Small intestine (tissue), 7 donors: ENCODE measurements around the gene KCNK13. TPM values are rescaled to one million over a fixed set of nuclear protein-coding genes. Genes with fewer than 3 reads are reported as not detected.

Experiments used
- DNase-seq, 2 donors: peaks; one replicate each; pipeline versions ENCODE4 v3.0.0 to v3.0.0-alpha.2; 2013
- FAIRE-seq: peaks from 2 replicates; lab custom pipeline; 2012; peaks lifted over from hg19 to GRCh38; lab: Jason Lieb, UNC
- H3K27ac ChIP-seq, 3 donors: one replicate each; pipeline ENCODE4 v1.5.1; 2013; ENCODE audit warnings: low read length in 2 of 3, mild to moderate bottlenecking in 2 of 3, control low read depth in 1 of 3, inconsistent platforms in 1 of 3, low read depth in 1 of 3, moderate library complexity in 1 of 3
- H3K27me3 ChIP-seq, 3 donors: one replicate each; pipeline ENCODE4 v1.6.1; 2013; ENCODE audit warnings: low read length in 3 of 3, inconsistent platforms in 1 of 3; ENCODE audit not compliant: control insufficient read depth in 3 of 3, insufficient read depth in 3 of 3
- H3K36me3 ChIP-seq, 3 donors: one replicate each; pipeline ENCODE4 v1.6.1; 2013; ENCODE audit warnings: low read length in 3 of 3, inconsistent platforms in 1 of 3, low read depth in 1 of 3, mild to moderate bottlenecking in 1 of 3, moderate library complexity in 1 of 3; ENCODE audit not compliant: control insufficient read depth in 3 of 3, insufficient read depth in 2 of 3
- H3K4me1 ChIP-seq, 3 donors: one replicate each; pipeline ENCODE4 v1.6.1; 2013; ENCODE audit warnings: low read length in 2 of 3, inconsistent platforms in 1 of 3, low read depth in 1 of 3, mild to moderate bottlenecking in 1 of 3, moderate library complexity in 1 of 3; ENCODE audit not compliant: control insufficient read depth in 3 of 3, insufficient read depth in 2 of 3
- H3K4me3 ChIP-seq, 3 donors: one replicate each; pipeline ENCODE4 v1.5.1; 2013; ENCODE audit warnings: low read length in 3 of 3, control low read depth in 1 of 3, inconsistent platforms in 1 of 3, low read depth in 1 of 3, mild to moderate bottlenecking in 1 of 3, moderate library complexity in 1 of 3
- H3K9me3 ChIP-seq, 2 donors: one replicate each; pipeline ENCODE4 v1.6.1; 2013; ENCODE audit warnings: low read depth in 1 of 2, low read length in 1 of 2; ENCODE audit not compliant: control insufficient read depth in 2 of 2, insufficient read depth in 1 of 2
- WGBS, 3 donors: extraction: QIAGEN DNeasy Blood & Tissue Kit; methylation state at CpG; one replicate each; pipeline ENCODE4 v1.1.7; 2013; 5-methylcytosine and 5-hydroxymethylcytosine counted together
- polyA plus RNA-seq, 4 donors: library from polyadenylated mRNA; stranded (reverse) in 3 of 4; unstranded in 1 of 4; fragments of 200-250 nt in 3 of 4; fragments of 120-200 nt in 1 of 4; gene quantifications; one replicate each; pipeline versions ENCODE4 v1.2.1 to v1.2.3, GENCODE V29; 2013
- donor health status: healthy with polysubstance abuse.
- donor health status: control.
- donor health status: control.
- donor health status: Bipolar disorder and iron deficiency.
- donor health status: healthy.

KCNK13 gene
- polyA plus RNA-seq, 4 donors: 0.15 to 0.66 (median 0.54) TPM; not detected in 1

GRCh38 chr14:90179809-90180779, 118.3 kb downstream of the KCNK13 start:
- no peak for DNase-seq
- 56 to 86% (median 70%) methylated on average over 4 of the region's 4 CpGs for WGBS, 3 donors
- H3K9me3 ChIP-seq: no peaks in the 10 kb centered on the region
- no peaks in the 10 kb centered on the region for H3K4me1 ChIP-seq
- no peaks in the 10 kb centered on the region for H3K27me3 ChIP-seq
- H3K36me3 ChIP-seq: no peaks in the 10 kb centered on the region
- no peak overlapping the region for H3K4me3 ChIP-seq
- H3K27ac ChIP-seq: no peak overlapping the region
- no peak for FAIRE-seq

- no peak for DNase-seq
- Histone ChIP-seq H3K9me3 (no peaks in the 10 kb centered on the region), H3K27me3 (peaks cover 0 to 2% (median 0%) of the 10 kb centered on the region in 3 donors), H3K36me3 (no peaks in the 10 kb centered on the region), H3K4me1 (no peaks in the 10 kb centered on the region), H3K27ac (no peak overlapping the region), H3K4me3 (no peak overlapping the region)
- 93 to 95% (median 95%) methylated on average over 14 of the region's 14 CpGs for WGBS, 3 donors
- no peak for FAIRE-seq
Observed at GRCh38 chr14:90184094-90184493, 122.3 kb downstream of the KCNK13 start.

- no peak overlapping the region for H3K4me3 ChIP-seq
- H3K36me3 ChIP-seq: no peaks in the 10 kb centered on the region
- DNase-seq: no peak
- H3K27me3 ChIP-seq: peaks cover 0 to 2% (median 0%) of the 10 kb centered on the region in 3 donors
- 88 to 90% (median 90%) methylated on average over 23 of the region's 23 CpGs for WGBS, 3 donors
- FAIRE-seq: no peak
- H3K4me1 ChIP-seq: no peaks in the 10 kb centered on the region
- H3K9me3 ChIP-seq: no peaks in the 10 kb centered on the region
- H3K27ac ChIP-seq: no peak overlapping the region
Observed at GRCh38 chr14:90184571-90185266, 122.9 kb downstream of the KCNK13 start.

GRCh38 chr14:90188588-90188987, 126.8 kb downstream of the KCNK13 start:
- 92% methylated on average over 2 of the region's 2 CpGs for WGBS, 3 donors
- peaks cover 0 to 2% (median 0%) of the 10 kb centered on the region in 3 donors for H3K27me3 ChIP-seq
- DNase-seq (no peak), FAIRE-seq (no peak)
- no peak overlapping the region for H3K4me3 ChIP-seq
- no peak overlapping the region for H3K27ac ChIP-seq
- H3K9me3 ChIP-seq: no peaks in the 10 kb centered on the region
- no peaks in the 10 kb centered on the region for H3K4me1 ChIP-seq
- no peaks in the 10 kb centered on the region for H3K36me3 ChIP-seq

- DNase-seq: peak in 1 of 2 donors; percentile 3
- 41 to 74% (median 61%) methylated on average over 5 of the region's 5 CpGs for WGBS, 3 donors
- no peak overlapping the region for H3K27ac ChIP-seq
- H3K36me3 ChIP-seq: no peaks in the 10 kb centered on the region
- FAIRE-seq: no peak
- no peaks in the 10 kb centered on the region for H3K9me3 ChIP-seq
- peaks cover 0 to 4% (median 2%) of the 10 kb centered on the region in 3 donors for H3K27me3 ChIP-seq
- H3K4me1 ChIP-seq: no peaks in the 10 kb centered on the region
- no peak overlapping the region for H3K4me3 ChIP-seq
Observed at GRCh38 chr14:90191154-90191553, 129.4 kb downstream of the KCNK13 start.

GRCh38 chr14:90191585-90191984, 129.8 kb downstream of the KCNK13 start:
- Histone ChIP-seq H3K4me3 (no peak overlapping the region), H3K4me1 (no peaks in the 10 kb centered on the region), H3K36me3 (no peaks in the 10 kb centered on the region), H3K27me3 (peaks cover 0 to 5% (median 2%) of the 10 kb centered on the region in 3 donors), H3K27ac (no peak overlapping the region), H3K9me3 (no peaks in the 10 kb centered on the region)
- DNase-seq (no peak), FAIRE-seq (no peak)
- 69 to 81% (median 72%) methylated on average over 7 of the region's 7 CpGs for WGBS, 3 donors

GRCh38 chr14:90193925-90194324, 132.1 kb downstream of the KCNK13 start:
- no peaks in the 10 kb centered on the region for H3K9me3 ChIP-seq
- no peaks in the 10 kb centered on the region for H3K4me1 ChIP-seq
- no peak overlapping the region for H3K4me3 ChIP-seq
- no peak overlapping the region for H3K27ac ChIP-seq
- DNase-seq: peak; percentile 4 to 22
- H3K36me3 ChIP-seq: no peaks in the 10 kb centered on the region
- FAIRE-seq: no peak
- H3K27me3 ChIP-seq: peaks cover 0 to 5% (median 4%) of the 10 kb centered on the region in 3 donors
- 65 to 79% (median 68%) methylated on average over 9 of the region's 9 CpGs for WGBS, 3 donors

- no peak for DNase-seq
- FAIRE-seq: no peak
- no peak overlapping the region for H3K4me3 ChIP-seq
- no peaks in the 10 kb centered on the region for H3K9me3 ChIP-seq
- H3K36me3 ChIP-seq: no peaks in the 10 kb centered on the region
- H3K4me1 ChIP-seq: no peaks in the 10 kb centered on the region
- H3K27me3 ChIP-seq: peaks cover 0 to 5% (median 4%) of the 10 kb centered on the region in 3 donors
- no peak overlapping the region for H3K27ac ChIP-seq
- WGBS, 3 donors: 59 to 76% (median 68%) methylated on average over 5 of the region's 5 CpGs
Observed at GRCh38 chr14:90194706-90195105, 132.9 kb downstream of the KCNK13 start.
